OCI-LY7 (cell line): Measurements from ENCODE around the gene TRIM38. TPM values are rescaled to one million over a fixed set of nuclear protein-coding genes. Genes with fewer than 3 reads are reported as not detected.
"Not testable (repeated sequence)": the region's sequence is repeated elsewhere in the genome, so short reads cannot be mapped to it uniquely, and the experiment has no call there.

Source experiments
- BruUV-seq: library from RNA; stranded (reverse); fragments of 400-500 nt; replicated peaks from 2 replicates; lab custom pipeline; 2021; lab: Mats Ljungman, UMichigan
- CTCF ChIA-PET: fragments of 300-600 bp; sonication (Branson Sonifier 250); formaldehyde crosslinking; loops from one replicate; lab custom pipeline; 2022; ENCODE audit warnings: antibody characterized with exemption; ENCODE audit not compliant: unreplicated experiment; lab: Charles Lee
- POLR2A ChIA-PET: fragments of 300-600 bp; sonication (Branson Sonifier 250); formaldehyde crosslinking; loops from one replicate; lab custom pipeline; 2022; ENCODE audit warnings: antibody characterized with exemption; lab: Charles Lee
- DNase-seq: peaks from one replicate; pipeline ENCODE4 v3.0.0-alpha.2; 2015; ENCODE audit warnings: low spot score
- H2AFZ ChIP-seq: fragments of 200-600 bp; sonication (generic), shearing (Covaris generic); 2 replicates; pipeline ENCODE4 v1.6.1; 2014; ENCODE audit warnings: mild to moderate bottlenecking, antibody characterized with exemption, low read length, moderate library complexity
- H3K27ac ChIP-seq: fragments of 200-600 bp; sonication (generic); 2 replicates; pipeline ENCODE4 v1.5.1; 2014; ENCODE audit warnings: mixed run types, low read depth, mild to moderate bottlenecking, moderate library complexity, low read length, inconsistent platforms; ENCODE audit not compliant: poor library complexity, severe bottlenecking
- H3K36me3 ChIP-seq: fragments of 200-600 bp; sonication (generic); 2 replicates; pipeline ENCODE4 v1.6.1; 2014; ENCODE audit warnings: mild to moderate bottlenecking, antibody characterized with exemption, low read length, moderate library complexity, mixed read lengths; ENCODE audit not compliant: insufficient read depth
- H3K4me1 ChIP-seq: fragments of 200-600 bp; sonication (generic); 2 replicates; pipeline ENCODE4 v1.5.1; 2014; ENCODE audit warnings: mild to moderate bottlenecking, low read length; ENCODE audit not compliant: insufficient read depth, poor library complexity, severe bottlenecking
- H3K4me2 ChIP-seq: fragments of 200-600 bp; sonication (generic); 2 replicates; pipeline ENCODE4 v1.6.1; 2014; ENCODE audit warnings: mild to moderate bottlenecking, low read length
- H3K4me3 ChIP-seq: fragments of 200-600 bp; sonication (generic); 2 replicates; pipeline ENCODE4 v1.5.1; 2014; ENCODE audit warnings: mild to moderate bottlenecking, low read depth, low read length; ENCODE audit not compliant: poor library complexity, severe bottlenecking
- H3K79me2 ChIP-seq: fragments of 200-600 bp; sonication (generic); 2 replicates; pipeline ENCODE4 v1.6.1; 2016; ENCODE audit warnings: low read depth, mild to moderate bottlenecking, low read length, moderate library complexity, mixed read lengths; ENCODE audit not compliant: insufficient read depth
- H3K9me2 ChIP-seq: fragments of 200-600 bp; sonication (generic); 2 replicates; pipeline ENCODE4 v1.6.1; 2016; ENCODE audit warnings: mild to moderate bottlenecking, low read length, mixed read lengths; ENCODE audit not compliant: insufficient read depth
- H3K9me3 ChIP-seq: fragments of 200-600 bp; sonication (generic); 2 replicates; pipeline ENCODE4 v1.6.1; 2014; ENCODE audit warnings: mild to moderate bottlenecking, mixed run types, low read length, mixed read lengths
- H4K20me1 ChIP-seq: fragments of 200-600 bp; sonication (generic); 2 replicates; pipeline ENCODE4 v1.6.1; 2014; ENCODE audit warnings: mild to moderate bottlenecking, antibody characterized with exemption, low read length, moderate library complexity, mixed read lengths; ENCODE audit not compliant: insufficient read depth
- CTCF ChIP-seq: fragments of 200-600 bp; sonication (generic); conservative IDR thresholded peaks from 2 replicates; pipeline ENCODE4 v1.5.1; 2014; ENCODE audit warnings: mild to moderate bottlenecking, antibody characterized with exemption, low read length, moderate library complexity, mixed read lengths
- EZH2phosphoT487 ChIP-seq: fragments of 200-600 bp; sonication (generic); IDR thresholded peaks from 2 replicates; pipeline ENCODE4 v1.6.1; 2018; ENCODE audit warnings: low read depth, borderline replicate concordance, mild to moderate bottlenecking, mixed run types, antibody characterized with exemption, low read length, moderate library complexity, mixed read lengths
- intact Hi-C: fragments of 100-400 bp; cut with micrococcal nuclease; formaldehyde crosslinking; loops from one replicate; pipeline ENCODE4 v1.10.0; 2022; ENCODE audit not compliant: unreplicated experiment
- total RNA-seq, 2 experiments: library from RNA; depleted of rRNA in 1 of 2; stranded (reverse); fragments of >200 nt in 1 of 2; shearing (Covaris generic) in 1 of 2; gene quantifications; 2 replicates each; pipeline ENCODE4 v1.2.3, GENCODE V29; 2014 to 2022

TRIM38 gene
- total RNA-seq, 2 experiments from 2014 or later = 12.8 to 14.8 TPM

GRCh38 chr6:25995507-25995906, 32.9 kb downstream of the TRIM38 start:
- POLR2A ChIA-PET = interaction anchor here (0.6 to 0.8 kb wide), 3 partner anchors 11 to 472 kb away, joined by 3 read pairs; no protein-coding TSS in a partner anchor
- BruUV-seq = no TSS peak
- H2AFZ ChIP-seq = no peak overlapping the region; the same call in 1 of the 2 replicates

GRCh38 chr6:25997921-25998320, 35.3 kb downstream of the TRIM38 start:
- Histone ChIP-seq H3K36me3 (peaks cover 18% of the 10 kb centered on the region), H4K20me1 (no peaks in the 10 kb centered on the region), H3K4me2 (no peak overlapping the region), H3K9me3 (no peaks in the 10 kb centered on the region), H2AFZ (no peak overlapping the region), H3K9me2 (no peaks in the 10 kb centered on the region), H3K4me1 (peaks cover 34% of the 10 kb centered on the region), H3K79me2 (peaks cover 14% of the 10 kb centered on the region; the same call in 1 of the 2 replicates), H3K4me3 (no peak overlapping the region), H3K27ac (no peak overlapping the region)
- ChIA-PET POLR2A (interaction anchor here (0.7 kb wide), 1 partner anchor 8 kb away, joined by 3 read pairs; no protein-coding TSS in a partner anchor), CTCF (interaction anchor here (1.4 kb wide), 1 partner anchor 36 kb away, joined by 3 read pairs; the partner anchor contains the start of gene TRIM38)
- TF ChIP-seq CTCF (no peak), EZH2phosphoT487 (no peak)
- no peak for DNase-seq
- intact Hi-C loops = no loop called here
- no TSS peak for BruUV-seq

More at GRCh38 chr6:25995507-25995906, 32.9 kb downstream of the TRIM38 start:
- H4K20me1 ChIP-seq = no peaks in the 10 kb centered on the region
- no peaks in the 10 kb centered on the region for H3K9me3 ChIP-seq
- TF ChIP-seq CTCF (no peak), EZH2phosphoT487 (no peak)
- intact Hi-C loops = no loop called here
- CTCF ChIA-PET = no interaction called here
- peak overlapping the region; percentile 55 for H3K4me2 ChIP-seq
- no peak overlapping the region for H3K4me3 ChIP-seq
- H3K4me1 ChIP-seq = peaks cover 46% of the 10 kb centered on the region
- DNase-seq = no peak
- H3K36me3 ChIP-seq = peaks cover 18% of the 10 kb centered on the region
- no peaks in the 10 kb centered on the region for H3K9me2 ChIP-seq
- no peak overlapping the region for H3K27ac ChIP-seq
- H3K79me2 ChIP-seq = peaks cover 14% of the 10 kb centered on the region; the same call in 1 of the 2 replicates

GRCh38 chr6:25998379-25998778, 35.8 kb downstream of the TRIM38 start:
- peaks cover 14% of the 10 kb centered on the region; the same call in 1 of the 2 replicates for H3K79me2 ChIP-seq
- no peaks in the 10 kb centered on the region for H4K20me1 ChIP-seq
- POLR2A ChIA-PET = interaction anchor here (0.7 kb wide), 1 partner anchor 9 kb away, joined by 3 read pairs; no protein-coding TSS in a partner anchor
- no TSS peak for BruUV-seq
- no peaks in the 10 kb centered on the region for H3K9me2 ChIP-seq
- no peak overlapping the region for H3K4me3 ChIP-seq
- no peak for TF ChIP-seq EZH2phosphoT487
- TF ChIP-seq CTCF = no peak
- peaks cover 18% of the 10 kb centered on the region for H3K36me3 ChIP-seq
- H3K9me3 ChIP-seq = no peaks in the 10 kb centered on the region
- CTCF ChIA-PET = interaction anchor here (1.4 kb wide), 1 partner anchor 36 kb away, joined by 3 read pairs; the partner anchor contains the start of gene TRIM38
- intact Hi-C loops = no loop called here
- H3K27ac ChIP-seq = no peak overlapping the region
- H3K4me2 ChIP-seq = no peak overlapping the region
- H2AFZ ChIP-seq = no peak overlapping the region
- H3K4me1 ChIP-seq = peaks cover 34% of the 10 kb centered on the region
- DNase-seq = no peak

- POLR2A ChIA-PET = not testable (repeated sequence)
- CTCF ChIA-PET = interaction anchor here (1.4 kb wide), 1 partner anchor 37 kb away, joined by 3 read pairs; the partner anchor contains the start of gene TRIM38
Observed at GRCh38 chr6:25999225-25999624, 36.6 kb downstream of the TRIM38 start.

More at GRCh38 chr6:25999225-25999624, 36.6 kb downstream of the TRIM38 start:
- BruUV-seq, H3K9me3 ChIP-seq, H3K4me2 ChIP-seq, H3K4me3 ChIP-seq, DNase-seq, intact Hi-C loops, H2AFZ ChIP-seq, H4K20me1 ChIP-seq, H3K27ac ChIP-seq, H3K9me2 ChIP-seq: not testable (repeated sequence)
- peaks cover 12% of the 10 kb centered on the region; the same call in 1 of the 2 replicates for H3K79me2 ChIP-seq
- peaks cover 18% of the 10 kb centered on the region for H3K36me3 ChIP-seq
- H3K4me1 ChIP-seq = peaks cover 25% of the 10 kb centered on the region
